Psoas muscle (tissue), 8 donors: ENCODE data around the gene RFX7. TPM values are rescaled to one million over a fixed set of nuclear protein-coding genes. Genes with fewer than 3 reads are reported as not detected.

Experiments
- ATAC-seq, 4 donors: fragments of 200-7000 bp; cut with Tn5 transposase; one replicate each; pipeline ENCODE4 v1.9.1; 2020; ENCODE audit warnings: moderate library complexity in 3 of 4, mild to moderate bottlenecking in 2 of 4
- DNase-seq, 2 donors: peaks; one replicate each; pipeline ENCODE4 v3.0.0-alpha.2; 2020
- H3K27ac ChIP-seq: fragments of 200-600 bp; one replicate; pipeline ENCODE4 v1.8.0; 2022
- H3K27me3 ChIP-seq, 3 donors: fragments of 200-600 bp in 1 of 3; one replicate each; pipeline versions ENCODE4 v1.6.1 to v1.8.0; 2013 to 2022; ENCODE audit warnings: low read length in 2 of 3, mild to moderate bottlenecking in 2 of 3, moderate library complexity in 1 of 3; ENCODE audit not compliant: insufficient read depth in 3 of 3
- H3K36me3 ChIP-seq, 2 donors: fragments of 200-600 bp in 1 of 2; one replicate each; pipeline versions ENCODE4 v1.6.1 to v1.8.0; 2013 to 2022; ENCODE audit warnings: low read depth in 1 of 2, mild to moderate bottlenecking in 1 of 2, moderate library complexity in 1 of 2; ENCODE audit not compliant: insufficient read depth in 1 of 2
- H3K4me1 ChIP-seq: fragments of 200-600 bp; one replicate; pipeline ENCODE4 v1.8.0; 2022
- H3K4me3 ChIP-seq: fragments of 200-600 bp; one replicate; pipeline ENCODE4 v1.8.0; 2022; ENCODE audit warnings: mild to moderate bottlenecking
- H3K9me3 ChIP-seq: fragments of 200-600 bp; one replicate; pipeline ENCODE4 v1.8.0; 2022
- WGBS, 3 donors: extraction: QIAGEN DNeasy Blood & Tissue Kit; methylation state at CpG; one replicate each; pipeline versions ENCODE4 v1.1.6 to v1.1.7; 2013; 5-methylcytosine and 5-hydroxymethylcytosine counted together
- intact Hi-C, 2 donors: fragments of 100-400 bp; cut with DNase I; formaldehyde crosslinking; loops; one replicate each; pipeline versions ENCODE4 v1.11.0 to v1.14.2; 2022
- polyA plus RNA-seq, 3 donors: library from polyadenylated mRNA; stranded (reverse); fragments of 200-250 nt; gene quantifications; one replicate each; pipeline ENCODE4 v1.2.3, GENCODE V29; 2013
- total RNA-seq, 4 donors: library from RNA; stranded (reverse); fragmentation: NEBNext Ultra II Directional in 2 of 4; extraction: Animal tissue kit (Norgen Biotek cat#: 25700) in 2 of 4; gene quantifications; one replicate each; pipeline versions ENCODE4 v1.2.1 to v1.2.4, GENCODE V29; 2021 to 2023
- TF ChIP-seq, protein P1 (sequence below): fragments of 200-600 bp; IDR thresholded peaks from one replicate; pipeline ENCODE4 v1.8.0; 2022; ENCODE audit warnings: antibody characterized with exemption
- donor health status: healthy with polysubstance abuse.
- donor health status: DM: no; HTN: no; CAD: no; lungs with moderate emphysema.
- donor health status: Bipolar disorder and iron deficiency.
- donor health status: healthy.
- donor health status: DM: yes; HTN: yes; CAD: no.
- donor health status: DM: no; HTN: no; CAD: no.
- donor health status: DM: no; HTN: no; CAD: no.
- donor health status: DM: yes; HTN: yes; CAD: no.

RFX7 gene
- total and polyA plus RNA-seq, 7 donors: 0.83 to 17.6 (median 11.8) TPM

GRCh38 chr15:56208641-56209155 is 35.0 kb downstream of the RFX7 start:
- Histone ChIP-seq H3K4me1 (peaks cover 33% of the 10 kb centered on the region), H3K36me3 (no peaks in the 10 kb centered on the region), H3K9me3 (peaks cover 12% of the 10 kb centered on the region), H3K4me3 (no peak overlapping the region), H3K27ac (no peak overlapping the region), H3K27me3 (no peaks in the 10 kb centered on the region)
- intact Hi-C loops: no loop called here
- ATAC-seq (no peak), DNase-seq (no peak)
- WGBS, 3 donors: 73 to 86% (median 79%) methylated on average over 1 of the region's 1 CpG
- TF ChIP-seq, protein P1, sequence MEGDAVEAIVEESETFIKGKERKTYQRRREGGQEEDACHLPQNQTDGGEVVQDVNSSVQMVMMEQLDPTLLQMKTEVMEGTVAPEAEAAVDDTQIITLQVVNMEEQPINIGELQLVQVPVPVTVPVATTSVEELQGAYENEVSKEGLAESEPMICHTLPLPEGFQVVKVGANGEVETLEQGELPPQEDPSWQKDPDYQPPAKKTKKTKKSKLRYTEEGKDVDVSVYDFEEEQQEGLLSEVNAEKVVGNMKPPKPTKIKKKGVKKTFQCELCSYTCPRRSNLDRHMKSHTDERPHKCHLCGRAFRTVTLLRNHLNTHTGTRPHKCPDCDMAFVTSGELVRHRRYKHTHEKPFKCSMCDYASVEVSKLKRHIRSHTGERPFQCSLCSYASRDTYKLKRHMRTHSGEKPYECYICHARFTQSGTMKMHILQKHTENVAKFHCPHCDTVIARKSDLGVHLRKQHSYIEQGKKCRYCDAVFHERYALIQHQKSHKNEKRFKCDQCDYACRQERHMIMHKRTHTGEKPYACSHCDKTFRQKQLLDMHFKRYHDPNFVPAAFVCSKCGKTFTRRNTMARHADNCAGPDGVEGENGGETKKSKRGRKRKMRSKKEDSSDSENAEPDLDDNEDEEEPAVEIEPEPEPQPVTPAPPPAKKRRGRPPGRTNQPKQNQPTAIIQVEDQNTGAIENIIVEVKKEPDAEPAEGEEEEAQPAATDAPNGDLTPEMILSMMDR: no peak

- intact Hi-C loops: no loop called here
- no peak overlapping the region for H3K4me3 ChIP-seq
- TF ChIP-seq, protein P1: no peak
- peaks cover 12% of the 10 kb centered on the region for H3K9me3 ChIP-seq
- DNase-seq (no peak), ATAC-seq (peak in 1 of 4 donors; percentile 12)
- H3K4me1 ChIP-seq: peaks cover 38% of the 10 kb centered on the region
- 61 to 89% (median 63%) methylated on average over 2 of the region's 2 CpGs for WGBS, 3 donors
- H3K36me3 ChIP-seq: no peaks in the 10 kb centered on the region
- no peaks in the 10 kb centered on the region for H3K27me3 ChIP-seq
- H3K27ac ChIP-seq: no peak overlapping the region
Measured at GRCh38 chr15:56208185-56208584, 35.5 kb downstream of the RFX7 start.

DNA sequence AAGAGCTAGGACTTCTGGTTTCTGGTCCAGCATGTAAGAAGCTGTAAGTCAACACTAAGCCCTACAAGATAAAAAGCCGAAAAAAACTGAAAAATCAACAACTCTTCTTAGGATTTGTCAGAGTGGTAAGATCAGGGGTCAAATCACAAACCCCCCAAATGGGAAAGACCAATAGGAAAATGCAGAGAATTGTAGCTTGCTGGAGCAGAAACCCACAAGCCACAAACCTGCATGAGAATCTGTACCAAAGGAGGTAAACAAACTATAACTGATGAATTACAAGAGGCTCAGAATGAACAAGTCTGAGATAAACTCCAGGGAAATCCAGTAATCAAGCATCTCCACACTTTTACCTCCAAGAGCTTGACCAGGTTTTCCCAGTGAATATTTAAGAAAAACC is 36.0 kb downstream of the RFX7 start:
- DNase-seq: no peak
- H3K27ac ChIP-seq: no peak overlapping the region
- H3K27me3 ChIP-seq: no peaks in the 10 kb centered on the region
- intact Hi-C loops: no loop called here
- no peak overlapping the region for H3K4me3 ChIP-seq
- WGBS, 3 donors: 46 to 93% (median 48%) methylated on average over 1 of the region's 1 CpG
- TF ChIP-seq, protein P1: no peak
- H3K9me3 ChIP-seq: peaks cover 12% of the 10 kb centered on the region
- peaks cover 39% of the 10 kb centered on the region for H3K4me1 ChIP-seq
- no peaks in the 10 kb centered on the region for H3K36me3 ChIP-seq
- ATAC-seq: no peak

- Histone ChIP-seq H3K27me3 (no peaks in the 10 kb centered on the region), H3K36me3 (no peaks in the 10 kb centered on the region), H3K4me3 (no peak overlapping the region), H3K27ac (no peak overlapping the region), H3K4me1 (peaks cover 36% of the 10 kb centered on the region), H3K9me3 (peaks cover 12% of the 10 kb centered on the region)
- intact Hi-C loops: no loop called here
- no peak for ATAC-seq
- DNase-seq: no peak
- TF ChIP-seq, protein P1: no peak
Measured at GRCh38 chr15:56207092-56207491, 36.6 kb downstream of the RFX7 start.
